ENCODE data around the gene AGBL5. TPM values are rescaled to one million over a fixed set of nuclear protein-coding genes. Genes with fewer than 3 reads are reported as not detected.

AGBL5 gene
- total RNA-seq, 4 donors from 2014 or later: 6.8 to 14.4 (median 10.3) TPM

- DNase-seq (ENCODE audit: low spot score): no peak
- TF ChIP-seq CTCF (IDR thresholded peaks at IDR 0.05): no peak
- no peak for ATAC-seq (ENCODE audit: low FRiP score)
Measured at GRCh38 chr2:27076323-27076722, 24.9 kb downstream of the AGBL5 start.

DNA sequence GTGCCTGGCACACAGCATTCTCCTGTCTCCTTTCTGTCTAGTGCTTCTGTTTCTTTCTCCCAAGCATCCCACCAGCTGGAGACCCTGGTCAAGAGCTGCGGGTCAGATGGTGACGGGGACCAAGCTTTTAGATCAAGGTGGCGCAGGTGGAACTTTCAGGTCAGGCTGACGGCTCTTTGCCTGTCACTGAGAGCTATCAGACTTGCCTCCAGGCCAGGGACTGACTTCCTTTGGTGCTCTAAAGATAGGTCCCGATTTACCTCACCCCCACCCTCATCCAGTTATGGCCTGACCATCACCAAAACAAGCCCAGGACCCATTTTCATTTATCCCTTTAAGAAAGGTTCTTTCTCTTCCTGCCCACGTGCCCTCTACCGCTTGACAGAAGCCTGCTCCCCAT is 25.8 kb downstream of the AGBL5 start:
- TF ChIP-seq CTCF (IDR thresholded peaks at IDR 0.05): no peak
- ATAC-seq (ENCODE audit: low FRiP score) (no peak), DNase-seq (ENCODE audit: low spot score) (no peak)

DNA sequence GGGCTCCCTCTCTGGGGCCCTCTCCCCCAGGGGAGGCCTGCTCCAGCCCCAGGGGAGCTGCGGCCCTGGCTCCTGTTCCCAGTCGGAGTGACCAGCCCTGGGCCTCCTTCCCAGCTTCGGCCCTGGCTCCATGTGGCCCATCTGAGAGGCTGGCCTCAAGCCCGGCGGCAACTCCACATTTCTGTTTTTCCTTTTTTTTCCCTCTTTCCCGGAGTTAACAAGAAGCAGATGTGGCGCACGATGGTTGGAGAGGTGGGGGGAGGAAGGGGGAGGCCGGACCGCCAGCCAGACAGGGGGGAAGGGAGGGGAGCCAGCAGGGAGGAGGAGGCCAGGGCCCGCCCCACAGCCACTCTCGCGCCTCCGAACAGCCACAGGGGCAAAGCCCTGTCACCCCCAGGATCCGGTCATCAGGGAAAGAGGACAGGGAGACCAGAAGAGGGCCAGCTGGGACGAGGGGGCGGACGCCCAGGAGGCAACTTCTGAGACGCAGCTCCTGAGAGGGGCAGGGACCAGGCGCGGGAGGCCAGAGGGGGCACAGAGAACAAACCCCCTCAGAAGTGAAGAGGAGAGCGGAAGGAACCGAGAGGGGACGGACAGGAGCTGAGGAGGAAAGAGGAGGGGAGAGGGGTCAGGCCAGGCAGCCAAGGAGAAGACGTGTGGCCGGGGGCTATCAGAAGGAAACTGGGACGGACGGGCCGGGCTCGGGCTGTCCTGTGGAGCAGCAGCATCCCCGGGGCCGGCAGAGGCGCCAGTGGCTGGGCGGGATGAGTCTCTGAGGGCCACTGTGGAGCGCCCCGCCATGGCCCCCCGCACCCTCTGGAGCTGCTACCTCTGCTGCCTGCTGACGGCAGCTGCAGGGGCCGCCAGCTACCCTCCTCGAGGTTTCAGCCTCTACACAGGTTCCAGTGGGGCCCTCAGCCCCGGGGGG is 27.1 kb downstream of the AGBL5 start, which contains the start of gene EMILIN1:
TSS of gene EMILIN1 (plus strand) at position 349 of the 928 bp plus-strand sequence. CDS start at position 800, 451 bp downstream.
- DNase-seq (ENCODE audit: low spot score) (peak; percentile 27), ATAC-seq (ENCODE audit: low FRiP score) (peak; percentile 54)
- no peak for TF ChIP-seq CTCF (IDR thresholded peaks at IDR 0.05)

- DNase-seq (ENCODE audit: low spot score): no peak
- no peak for TF ChIP-seq CTCF (IDR thresholded peaks at IDR 0.05)
- ATAC-seq (ENCODE audit: low FRiP score): no peak
Measured at GRCh38 chr2:27079233-27080139, 28.0 kb downstream of the AGBL5 start.

DNA sequence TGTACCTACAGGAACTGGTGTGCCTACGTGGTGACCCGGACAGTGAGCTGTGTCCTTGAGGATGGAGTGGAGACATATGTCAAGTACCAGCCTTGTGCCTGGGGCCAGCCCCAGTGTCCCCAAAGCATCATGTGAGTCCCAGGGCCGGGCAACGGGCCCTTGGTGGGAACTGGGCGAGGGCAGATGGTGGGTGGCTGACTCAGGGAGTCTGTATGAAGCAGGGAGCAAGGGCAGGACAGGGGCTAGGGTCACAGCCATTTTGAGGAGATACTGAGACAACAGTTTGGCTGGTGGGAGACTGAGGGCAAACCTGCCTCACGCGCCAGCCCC is 28.6 kb downstream of the AGBL5 start:
- no peak for ATAC-seq (ENCODE audit: low FRiP score)
- no peak for DNase-seq (ENCODE audit: low spot score)
- TF ChIP-seq CTCF (IDR thresholded peaks at IDR 0.05): no peak

DNA sequence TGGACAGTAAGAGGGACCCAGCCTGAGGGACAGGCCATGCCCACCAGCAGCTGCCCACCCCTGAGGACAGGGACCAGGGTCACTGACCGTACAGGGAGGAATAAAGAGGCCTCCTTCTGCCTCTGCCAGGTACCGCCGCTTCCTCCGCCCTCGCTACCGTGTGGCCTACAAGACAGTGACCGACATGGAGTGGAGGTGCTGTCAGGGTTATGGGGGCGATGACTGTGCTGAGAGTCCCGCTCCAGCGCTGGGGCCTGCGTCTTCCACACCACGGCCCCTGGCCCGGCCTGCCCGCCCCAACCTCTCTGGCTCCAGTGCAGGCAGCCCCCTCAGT is 29.1 kb downstream of the AGBL5 start:
- TF ChIP-seq CTCF (IDR thresholded peaks at IDR 0.05): no peak
- ATAC-seq (ENCODE audit: low FRiP score) (no peak), DNase-seq (ENCODE audit: low spot score) (no peak)

All from omental fat pad (tissue), 4 donors.